A549 (cell line): ENCODE data around the gene FUOM. TPM values are rescaled to one million over a fixed set of nuclear protein-coding genes. Genes with fewer than 3 reads are reported as not detected.
"Not testable (repeated sequence)": the region's sequence is repeated elsewhere in the genome, so short reads cannot be mapped to it uniquely, and the experiment has no call there.

Experiments used
- ATAC-seq, 2 experiments: fragments of 200-7000 bp in 1 of 2; fragments of >200 bp in 1 of 2; cut with Nextera tagmentation in 1 of 2; cut with Tn5 transposase in 1 of 2; 3 replicates each; pipeline versions ENCODE4 v1.8.0 to v1.9.1; 2018 to 2020; ENCODE audit warnings: mild to moderate bottlenecking in 1 of 2, moderate library complexity in 1 of 2
- CTCF ChIA-PET: fragments of 300-600 bp; sonication (Branson Sonifier 250); formaldehyde crosslinking; extraction: SDS; loops from one replicate; lab custom pipeline; 2021; ENCODE audit warnings: antibody characterized with exemption, inconsistent platforms; lab: Yijun Ruan, JAX
- POLR2A ChIA-PET: fragments of 350-600 bp; formaldehyde crosslinking; extraction: SDS; loops from one replicate; lab custom pipeline; 2021; ENCODE audit warnings: antibody characterized with exemption, inconsistent platforms; lab: Yijun Ruan, JAX
- DNase-seq, 2 experiments: peaks; one replicate each; pipeline versions ENCODE4 v3.0.0 to v3.0.0-alpha.2; 2011 to 2016; ENCODE audit warnings: low read depth in 1 of 2, low spot score in 1 of 2
- FAIRE-seq: peaks from 2 replicates; lab custom pipeline; 2011; peaks lifted over from hg19 to GRCh38; lab: Jason Lieb, UNC
- H3K27ac ChIP-seq, 2 experiments: fragments of >200 bp; sonication (Bioruptor Twin); formaldehyde crosslinking; 3 replicates each; pipeline ENCODE4 v1.5.1; 2016 to 2017
- H3K4me1 ChIP-seq: fragments of >200 bp; sonication (Bioruptor Twin); formaldehyde crosslinking; 3 replicates; pipeline ENCODE4 v1.6.1; 2016
- H3K4me2 ChIP-seq: fragments of >200 bp; sonication (Bioruptor Twin); formaldehyde crosslinking; 3 replicates; pipeline ENCODE4 v1.6.1; 2016
- H3K4me3 ChIP-seq: fragments of >200 bp; sonication (Bioruptor Twin); formaldehyde crosslinking; 3 replicates; pipeline ENCODE4 v1.5.1; 2016
- H3K9me3 ChIP-seq: fragments of >200 bp; sonication (Bioruptor Twin); formaldehyde crosslinking; 3 replicates; pipeline ENCODE4 v1.6.1; 2016
- CHD2 ChIP-seq: fragments of 150-350 bp; IDR thresholded peaks from 2 replicates; pipeline ENCODE4 v1.6.1; 2014; ENCODE audit warnings: low read length; ENCODE audit not compliant: partially characterized antibody
- ESRRA ChIP-seq: fragments of 150-350 bp; IDR thresholded peaks from 2 replicates; pipeline ENCODE4 v1.6.1; 2014; ENCODE audit warnings: mild to moderate bottlenecking, low read length, borderline replicate concordance
- GATA3 ChIP-seq: IDR thresholded peaks from 2 replicates; pipeline ENCODE4 v1.6.1; 2012; ENCODE audit warnings: borderline replicate concordance
- HMGXB4 ChIP-seq: fragments of 250-450 bp; sonication (Bioruptor Pico); IDR thresholded peaks from 2 replicates; pipeline ENCODE4 v1.5.0; 2021; ENCODE audit warnings: mild to moderate bottlenecking, moderate library complexity, borderline replicate concordance
- HOXB5 ChIP-seq: fragments of 250-450 bp; sonication (Bioruptor Pico); IDR thresholded peaks from 2 replicates; pipeline ENCODE4 v1.5.0; 2020; ENCODE audit warnings: mild to moderate bottlenecking, moderate library complexity
- JUN ChIP-seq, 2 experiments: fragments of >200 bp; sonication (Bioruptor Twin); formaldehyde crosslinking; IDR thresholded peaks; 2 replicates in 1 of 2; 3 replicates in 1 of 2; pipeline ENCODE4 v1.6.1; 2016 to 2017
- KDM5A ChIP-seq: fragments of 200-600 bp; sonication (generic); IDR thresholded peaks from 2 replicates; pipeline ENCODE4 v1.6.1; 2016; ENCODE audit warnings: antibody characterized with exemption, mild to moderate bottlenecking
- MAZ ChIP-seq: fragments of 150-350 bp; IDR thresholded peaks from 2 replicates; pipeline ENCODE4 v1.6.1; 2014; ENCODE audit warnings: antibody characterized with exemption, low read depth, low read length, borderline replicate concordance
- NFE2L2 ChIP-seq: fragments of 150-350 bp; conservative IDR thresholded peaks from 2 replicates; pipeline ENCODE4 v1.6.1; 2014; ENCODE audit warnings: low read length
- NPAS2 ChIP-seq: fragments of 250-450 bp; sonication (Bioruptor Pico); IDR thresholded peaks from 2 replicates; pipeline ENCODE4 v1.8.0; 2022; ENCODE audit warnings: mild to moderate bottlenecking, moderate library complexity, borderline replicate concordance
- RAD21 ChIP-seq, 2 experiments: fragments of >200 bp in 1 of 2; sonication (Bioruptor Twin) in 1 of 2; formaldehyde crosslinking in 1 of 2; IDR thresholded peaks in 1 of 2; conservative IDR thresholded peaks in 1 of 2; 2 replicates in 1 of 2; 3 replicates in 1 of 2; pipeline ENCODE4 v1.6.1; 2012 to 2018; ENCODE audit warnings: inconsistent platforms in 1 of 2
- TFCP2L1 ChIP-seq: fragments of 250-450 bp; sonication (Bioruptor Pico); IDR thresholded peaks from 2 replicates; pipeline ENCODE4 v1.5.0; 2021; ENCODE audit warnings: mild to moderate bottlenecking
- ZFP36 ChIP-seq: fragments of 450-650 bp; IDR thresholded peaks from 2 replicates; pipeline ENCODE4 v1.6.1; 2014; ENCODE audit warnings: borderline replicate concordance; ENCODE audit not compliant: partially characterized antibody
- WGBS: methylation state at CpG from one replicate; pipeline ENCODE4 v1.1.6; 2017; ENCODE audit errors: missing lambda C conversion rate; 5-methylcytosine and 5-hydroxymethylcytosine counted together
- polyA plus RNA-seq, 4 experiments: library from polyadenylated mRNA; depleted of rRNA in 3 of 4; stranded (reverse); fragments of >200 nt; fragmentation: RNase III in 1 of 4; extraction: RNeasy Plus Mini Kit Qiagen cat#74134 plus additional on column Dnase treatment in 1 of 4; gene quantifications; 2 replicates in 3 of 4; 3 replicates in 1 of 4; pipeline ENCODE4 v1.2.3, GENCODE V29; 2011 to 2017

The FUOM gene
- polyA plus RNA-seq, 2 of the 4 experiments (the other 2 are of a cell fraction), result 6.8 to 8.1 TPM

DNA sequence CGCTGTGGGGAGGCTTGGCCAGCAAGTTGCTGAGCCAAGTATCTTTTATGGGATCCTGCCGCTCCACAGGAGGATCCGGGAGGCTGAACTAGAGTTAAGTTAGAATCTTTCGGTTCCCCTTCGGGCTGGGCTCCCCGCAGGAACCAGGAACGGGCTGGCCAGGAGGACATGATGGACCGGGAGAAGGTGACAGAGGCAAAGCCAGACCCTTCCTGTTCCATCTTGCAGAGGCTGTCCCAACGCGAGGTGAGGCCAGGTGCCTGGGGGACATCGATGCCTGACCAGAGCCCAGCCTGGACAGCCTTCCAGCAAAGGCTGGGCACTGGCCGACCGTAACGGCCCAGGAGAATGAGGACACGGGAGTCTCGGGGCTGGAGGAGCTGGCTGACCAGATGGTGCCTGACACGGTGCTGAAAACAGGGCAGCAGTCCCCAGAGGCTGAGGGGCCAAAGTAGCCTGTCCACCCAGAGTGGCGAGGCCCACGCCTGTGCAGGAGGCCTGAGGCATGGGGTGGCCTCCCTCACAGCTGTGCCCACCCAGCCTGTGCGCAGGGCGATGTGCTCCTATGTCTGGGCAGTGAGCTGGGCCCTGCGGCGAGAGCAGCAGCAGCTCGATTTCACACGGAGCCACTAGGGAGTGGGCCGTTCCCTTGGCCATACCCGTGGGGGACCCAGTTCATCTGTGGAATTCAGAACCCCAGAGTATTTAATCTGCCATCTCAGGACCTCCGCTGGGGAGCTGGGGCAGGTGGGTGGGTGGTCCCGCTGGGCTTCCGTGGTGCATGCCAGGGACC is 19.4 kb upstream of the FUOM start:
- ATAC-seq (no peak), FAIRE-seq (no peak), DNase-seq (no peak)
- Histone ChIP-seq H3K9me3 (no peaks in the 10 kb centered on the region), H3K4me1 (peaks cover 12% of the 10 kb centered on the region; the same call in 2 of the 3 replicates), H3K4me2 (peak overlapping the region; percentile 93; the same call in 2 of the 3 replicates), H3K27ac (peak overlapping the region in 1 of 2 experiments; percentile 92; a peak in 2 of 6 replicates), H3K4me3 (no peak overlapping the region)
- TF ChIP-seq RAD21 (conservative IDR thresholded peaks at IDR 0.05 in 1 of 2, IDR thresholded peaks at IDR 0.05 in 1 of 2) (no peak), KDM5A (no peak)
- TF ChIP-seq, all 56 proteins: peak for 0
- ChIA-PET POLR2A (no interaction called here), CTCF (interaction anchor here (1.7 to 2.3 kb wide), 3 partner anchors 16 to 59 kb away, joined by 5 to 15 read pairs (median 6); no protein-coding TSS in a partner anchor)
- 91% methylated on average over 30 of the region's 30 CpGs for WGBS

DNA sequence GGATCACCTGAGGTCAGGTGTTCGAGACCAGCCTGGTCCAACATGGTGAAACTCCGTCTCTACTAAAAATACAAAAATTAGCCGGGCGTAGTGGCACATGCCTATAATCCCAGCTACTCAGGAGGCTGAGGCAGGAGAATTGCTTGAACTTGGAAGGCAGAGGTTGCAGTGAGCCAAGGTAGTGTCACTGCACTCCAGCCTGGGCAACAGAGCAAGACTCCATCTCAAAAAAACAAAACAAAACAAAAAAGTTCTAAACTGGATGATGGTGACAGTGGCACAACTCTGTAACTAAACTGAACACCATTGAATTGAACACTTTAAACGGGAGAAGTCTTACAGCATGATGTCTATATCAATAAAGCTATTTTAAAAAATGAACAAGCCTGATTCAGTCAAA is 18.4 kb upstream of the FUOM start:
- 79% methylated on average over 5 of the region's 5 CpGs for WGBS
- CTCF ChIA-PET, result interaction anchor here (1.7 to 1.8 kb wide), 2 partner anchors 17 to 58 kb away, joined by 5 to 6 read pairs; no protein-coding TSS in a partner anchor
- not testable (repeated sequence) for DNase-seq

GRCh38 chr10:133375357-133376115 is 17.7 kb upstream of the FUOM start:
- CTCF ChIA-PET, result interaction anchor here (0.9 to 1.8 kb wide), 3 partner anchors 17 to 57 kb away, joined by 3 to 6 read pairs (median 5); no protein-coding TSS in a partner anchor
- ATAC-seq (no peak), FAIRE-seq (no peak), DNase-seq (no peak)
- H3K9me3 ChIP-seq, result no peaks in the 10 kb centered on the region
- H3K27ac ChIP-seq, result no peak overlapping the region
- H3K4me1 ChIP-seq, result peaks cover 17% of the 10 kb centered on the region; the same call in 2 of the 3 replicates
- WGBS, result 85% methylated on average over 12 of the region's 12 CpGs
- POLR2A ChIA-PET, result no interaction called here
- TF ChIP-seq NPAS2 (CRISPR knock-in tag), result no peak
- TF ChIP-seq ZFP36, result no peak
- TF ChIP-seq ESRRA, result no peak
- no peak for TF ChIP-seq HMGXB4 (CRISPR knock-in tag)
- TF ChIP-seq HOXB5 (CRISPR knock-in tag), result no peak
- no peak for TF ChIP-seq MAZ
- TF ChIP-seq CHD2, result no peak
- no peak for TF ChIP-seq NFE2L2
- no peak for TF ChIP-seq GATA3
- TF ChIP-seq TFCP2L1, result no peak
- TF ChIP-seq JUN (IDR thresholded peaks at IDR 0.05), result no peak
- TF ChIP-seq RAD21 (conservative IDR thresholded peaks at IDR 0.05 in 1 of 2, IDR thresholded peaks at IDR 0.05 in 1 of 2), result no peak
- no peak overlapping the region for H3K4me3 ChIP-seq
- H3K4me2 ChIP-seq, result no peak overlapping the region

More for the DNA sequence above, 18.4 kb upstream of the FUOM start:
- POLR2A ChIA-PET, H3K4me2 ChIP-seq, FAIRE-seq, H3K9me3 ChIP-seq, H3K27ac ChIP-seq, ATAC-seq, H3K4me3 ChIP-seq: not testable (repeated sequence)
- H3K4me1 ChIP-seq, result peaks cover 17% of the 10 kb centered on the region; the same call in 2 of the 3 replicates
